Karpas-422 (cell line): ENCODE results near the gene ASPHD2. TPM values are rescaled to one million over a fixed set of nuclear protein-coding genes. Genes with fewer than 3 reads are reported as not detected.

Experiments used
- DNase-seq: peaks from one replicate; pipeline ENCODE4 v3.0.0-alpha.2; 2015
- H2AFZ ChIP-seq: fragments of 200-600 bp; sonication (generic); 2 replicates; pipeline ENCODE4 v1.6.1; 2014; ENCODE audit warnings: antibody characterized with exemption, low read length, mixed read lengths
- H3K27ac ChIP-seq: fragments of 200-600 bp; sonication (generic); 2 replicates; pipeline ENCODE4 v1.5.1; 2014; ENCODE audit warnings: mild to moderate bottlenecking, low read length, moderate library complexity
- H3K27me3 ChIP-seq: fragments of 200-600 bp; sonication (generic); 2 replicates; pipeline ENCODE4 v1.6.1; 2014; ENCODE audit warnings: low read length, mixed read lengths
- H3K36me3 ChIP-seq: fragments of 200-600 bp; sonication (generic); 2 replicates; pipeline ENCODE4 v1.6.1; 2014; ENCODE audit warnings: low read length, mixed read lengths; ENCODE audit not compliant: insufficient read depth
- H3K4me1 ChIP-seq: fragments of 200-600 bp; sonication (generic); 2 replicates; pipeline ENCODE4 v1.6.1; 2014; ENCODE audit warnings: mild to moderate bottlenecking, low read length, mixed read lengths
- H3K4me2 ChIP-seq: fragments of 200-600 bp; sonication (generic); 2 replicates; pipeline ENCODE4 v1.6.1; 2014; ENCODE audit warnings: low read length, low read depth, mild to moderate bottlenecking; ENCODE audit not compliant: poor library complexity, severe bottlenecking
- H3K4me3 ChIP-seq: fragments of 200-600 bp; sonication (generic); 2 replicates; pipeline ENCODE4 v1.5.1; 2014; ENCODE audit warnings: mild to moderate bottlenecking, antibody characterized with exemption, low read length, mixed read lengths
- H3K79me2 ChIP-seq: fragments of 200-600 bp; sonication (generic); 2 replicates; pipeline ENCODE4 v1.6.1; 2014; ENCODE audit warnings: mild to moderate bottlenecking, low read length, mixed read lengths
- H3K9ac ChIP-seq: fragments of 200-600 bp; sonication (generic); 2 replicates; pipeline ENCODE4 v1.6.0; 2014; ENCODE audit warnings: low read length
- H3K9me2 ChIP-seq: fragments of 200-600 bp; sonication (generic), shearing (Covaris generic); replicated peaks from 2 replicates; pipeline ENCODE4 v1.6.0; 2014; ENCODE audit warnings: mild to moderate bottlenecking, low read length, moderate library complexity; ENCODE audit not compliant: insufficient read depth
- H3K9me3 ChIP-seq: fragments of 300-700, 200-600 bp; sonication (generic); 2 replicates; pipeline ENCODE4 v1.6.1; 2014; ENCODE audit warnings: low read length, mixed read lengths
- H4K20me1 ChIP-seq: fragments of 200-600 bp; sonication (generic); 2 replicates; pipeline ENCODE4 v1.6.1; 2014; ENCODE audit warnings: mild to moderate bottlenecking, antibody characterized with exemption, low read length, low read depth; ENCODE audit not compliant: insufficient read depth
- total RNA-seq: library from RNA; depleted of rRNA; stranded (reverse); fragments of >200 nt; shearing (Covaris generic); gene quantifications from 2 replicates; pipeline ENCODE4 v1.2.3, GENCODE V29; 2014; ENCODE audit warnings: low replicate concordance

The ASPHD2 gene
- total RNA-seq, 1 experiment from 2014 or later = 33.3 TPM

DNA sequence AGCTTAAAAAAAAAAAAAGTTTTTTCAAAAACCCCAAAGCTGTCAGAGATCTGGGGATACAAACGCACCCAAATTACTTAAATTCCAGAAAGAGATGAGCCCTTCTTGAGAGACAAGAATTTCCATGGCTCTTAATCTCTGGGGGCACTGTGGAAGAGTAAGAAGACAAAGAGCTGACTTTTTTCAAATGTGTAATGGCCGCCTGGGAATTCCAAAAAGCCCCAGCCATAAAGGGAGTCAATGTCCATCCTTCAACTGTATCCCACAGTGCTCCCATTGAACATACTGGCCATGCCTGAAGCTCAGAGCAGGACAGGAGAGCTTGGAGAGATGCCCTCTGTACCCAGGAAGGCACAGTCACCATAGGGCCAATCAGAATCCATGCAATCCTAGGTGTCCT, 37.4 kb upstream of the ASPHD2 start:
- no peaks in the 10 kb centered on the region for H3K9me3 ChIP-seq
- H3K4me2 ChIP-seq = no peak overlapping the region
- DNase-seq = no peak
- no peaks in the 10 kb centered on the region for H3K27me3 ChIP-seq
- no peaks in the 10 kb centered on the region for H3K36me3 ChIP-seq
- no peaks in the 10 kb centered on the region for H3K9me2 ChIP-seq
- H3K27ac ChIP-seq = no peak overlapping the region
- no peak overlapping the region for H2AFZ ChIP-seq
- peaks cover 28% of the 10 kb centered on the region for H3K4me1 ChIP-seq
- no peaks in the 10 kb centered on the region for H4K20me1 ChIP-seq
- H3K9ac ChIP-seq = no peak overlapping the region
- H3K4me3 ChIP-seq = no peak overlapping the region
- no peaks in the 10 kb centered on the region for H3K79me2 ChIP-seq

DNA sequence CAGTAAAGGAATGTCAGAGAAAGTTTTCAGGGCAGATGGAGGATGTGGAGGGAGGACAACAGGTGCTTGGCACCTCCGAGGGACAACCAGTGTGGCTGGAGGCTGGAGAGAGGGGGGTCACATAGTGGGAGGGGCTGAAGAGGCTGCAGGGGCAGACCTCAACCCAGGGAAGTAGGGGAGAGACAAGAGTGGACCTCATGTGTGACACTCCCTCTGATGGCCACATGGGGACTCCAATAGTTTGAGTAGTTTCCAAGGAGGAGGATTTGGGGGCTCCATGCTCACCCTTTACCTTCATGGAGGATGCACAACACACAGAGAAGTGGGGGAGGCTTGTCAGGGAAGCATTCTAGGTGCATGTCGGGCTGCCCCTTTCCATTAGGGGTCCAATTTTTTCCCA, 35.1 kb upstream of the ASPHD2 start:
- no peaks in the 10 kb centered on the region for H3K36me3 ChIP-seq
- H3K9me3 ChIP-seq = no peaks in the 10 kb centered on the region
- H3K9me2 ChIP-seq = no peaks in the 10 kb centered on the region
- no peak overlapping the region for H3K27ac ChIP-seq
- H3K4me1 ChIP-seq = peaks cover 5% of the 10 kb centered on the region
- H3K27me3 ChIP-seq = no peaks in the 10 kb centered on the region
- no peak for DNase-seq
- H2AFZ ChIP-seq = no peak overlapping the region
- no peak overlapping the region for H3K9ac ChIP-seq
- H3K4me2 ChIP-seq = no peak overlapping the region
- H4K20me1 ChIP-seq = no peaks in the 10 kb centered on the region
- no peak overlapping the region for H3K4me3 ChIP-seq
- no peaks in the 10 kb centered on the region for H3K79me2 ChIP-seq

DNA sequence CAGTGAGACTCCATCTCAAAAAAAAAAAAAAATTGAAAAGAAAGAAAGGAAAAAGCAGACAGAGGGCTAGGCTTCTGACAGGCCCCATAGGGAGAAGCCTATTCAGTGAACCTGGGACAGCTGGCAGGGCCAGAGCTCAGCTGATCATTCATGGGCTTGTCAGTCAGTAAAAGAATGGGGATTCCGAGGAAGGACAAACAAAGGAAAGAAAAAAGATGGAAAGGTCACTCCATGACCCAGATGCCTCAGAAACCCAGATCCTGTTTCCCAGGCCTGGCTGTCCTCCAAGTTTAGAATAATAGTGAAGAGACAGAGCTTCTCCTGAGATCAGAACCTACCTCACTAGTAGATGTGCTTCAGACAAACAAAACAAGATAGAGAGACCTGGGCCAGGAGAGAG, 34.3 kb upstream of the ASPHD2 start:
- Histone ChIP-seq H3K4me2 (no peak overlapping the region), H3K9ac (no peak overlapping the region), H3K4me1 (peaks cover 4% of the 10 kb centered on the region), H3K27me3 (no peaks in the 10 kb centered on the region), H3K79me2 (no peaks in the 10 kb centered on the region), H3K27ac (no peak overlapping the region), H3K36me3 (no peaks in the 10 kb centered on the region), H3K9me3 (no peaks in the 10 kb centered on the region), H3K4me3 (no peak overlapping the region), H3K9me2 (no peaks in the 10 kb centered on the region), H2AFZ (no peak overlapping the region), H4K20me1 (no peaks in the 10 kb centered on the region)
- no peak for DNase-seq

DNA sequence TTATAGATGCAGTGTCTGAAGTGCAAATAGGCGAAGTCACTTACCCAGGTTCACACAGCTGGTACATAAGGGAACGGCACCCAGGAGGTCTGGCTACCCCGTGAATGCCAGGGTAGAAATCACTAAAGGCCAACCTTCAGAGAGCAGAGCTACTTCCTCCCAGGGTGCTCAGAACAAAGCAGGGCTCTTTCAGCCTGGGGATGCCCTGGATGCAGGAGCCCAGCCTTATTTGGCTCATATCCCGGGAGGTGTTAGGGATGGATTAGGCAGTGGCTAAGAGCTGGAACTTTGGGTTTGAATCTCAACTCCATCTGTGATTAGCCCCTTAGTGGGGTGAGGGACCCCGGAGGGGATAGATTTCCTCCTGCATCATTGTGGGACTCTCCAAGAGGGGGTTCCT, 33.1 kb upstream of the ASPHD2 start:
- Histone ChIP-seq H4K20me1 (no peaks in the 10 kb centered on the region), H3K36me3 (no peaks in the 10 kb centered on the region), H3K4me1 (peaks cover 10% of the 10 kb centered on the region), H3K9me3 (no peaks in the 10 kb centered on the region), H3K27ac (no peak overlapping the region), H3K4me2 (no peak overlapping the region), H3K4me3 (no peak overlapping the region), H2AFZ (no peak overlapping the region), H3K27me3 (no peaks in the 10 kb centered on the region), H3K79me2 (no peaks in the 10 kb centered on the region), H3K9ac (no peak overlapping the region), H3K9me2 (no peaks in the 10 kb centered on the region)
- DNase-seq = no peak

DNA sequence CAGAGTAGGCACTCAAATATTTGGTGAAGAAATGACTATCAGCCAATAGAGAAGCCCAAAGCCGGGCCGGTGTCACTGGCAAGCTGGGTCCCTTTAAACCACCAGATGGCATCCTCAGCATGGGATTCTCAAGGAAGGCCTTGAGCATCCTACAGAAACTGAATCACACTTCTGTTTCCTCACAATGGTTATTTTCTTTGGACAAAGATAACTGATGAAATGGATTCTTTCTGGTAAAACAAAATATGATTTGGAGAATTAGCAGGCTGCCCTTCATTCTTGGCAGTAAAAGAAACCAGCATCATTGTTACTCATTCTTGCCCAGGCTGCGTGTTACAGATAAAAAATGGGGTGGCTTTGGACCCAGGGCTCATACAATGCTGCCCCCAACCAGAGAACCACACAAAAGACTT, 30.3 kb upstream of the ASPHD2 start:
- no peaks in the 10 kb centered on the region for H4K20me1 ChIP-seq
- no peaks in the 10 kb centered on the region for H3K79me2 ChIP-seq
- 0 out of 2 replicates have a peak overlapping the region, but pooled peaks have one; percentile 10 for H2AFZ ChIP-seq
- H3K4me1 ChIP-seq = peaks cover 10% of the 10 kb centered on the region
- no peaks in the 10 kb centered on the region for H3K36me3 ChIP-seq
- no peaks in the 10 kb centered on the region for H3K9me3 ChIP-seq
- H3K9me2 ChIP-seq = no peaks in the 10 kb centered on the region
- no peak overlapping the region for H3K4me2 ChIP-seq
- DNase-seq = peak; percentile 90
- no peaks in the 10 kb centered on the region for H3K27me3 ChIP-seq
- no peak overlapping the region for H3K4me3 ChIP-seq
- no peak overlapping the region for H3K9ac ChIP-seq
- peak overlapping the region; percentile 30 for H3K27ac ChIP-seq

DNA sequence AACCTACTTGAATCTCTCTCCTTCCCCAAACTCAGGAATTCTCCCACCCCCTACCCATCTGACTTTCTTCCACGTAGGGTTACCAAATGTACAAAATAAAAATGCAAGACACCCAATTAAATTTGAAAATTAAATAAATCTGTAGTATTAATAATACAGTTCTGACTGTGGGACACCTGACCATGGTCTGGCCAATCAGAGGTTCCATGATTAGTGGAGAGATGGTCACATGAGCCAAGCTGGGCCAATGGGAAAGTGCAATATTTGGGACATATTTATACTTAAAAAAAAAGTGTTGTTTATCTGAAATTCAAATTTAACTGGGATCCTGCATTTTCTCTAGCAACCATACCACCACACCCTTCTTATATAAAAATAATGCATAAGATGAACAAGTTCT, 29.8 kb upstream of the ASPHD2 start:
- Histone ChIP-seq H3K4me1 (peaks cover 13% of the 10 kb centered on the region), H4K20me1 (no peaks in the 10 kb centered on the region), H3K4me2 (no peak overlapping the region), H3K9me3 (no peaks in the 10 kb centered on the region), H3K27me3 (no peaks in the 10 kb centered on the region), H3K9ac (no peak overlapping the region), H3K4me3 (no peak overlapping the region), H3K36me3 (no peaks in the 10 kb centered on the region), H3K79me2 (no peaks in the 10 kb centered on the region), H3K9me2 (no peaks in the 10 kb centered on the region), H3K27ac (peak overlapping the region; percentile 30), H2AFZ (no peak overlapping the region)
- peak; percentile 52 for DNase-seq

DNA sequence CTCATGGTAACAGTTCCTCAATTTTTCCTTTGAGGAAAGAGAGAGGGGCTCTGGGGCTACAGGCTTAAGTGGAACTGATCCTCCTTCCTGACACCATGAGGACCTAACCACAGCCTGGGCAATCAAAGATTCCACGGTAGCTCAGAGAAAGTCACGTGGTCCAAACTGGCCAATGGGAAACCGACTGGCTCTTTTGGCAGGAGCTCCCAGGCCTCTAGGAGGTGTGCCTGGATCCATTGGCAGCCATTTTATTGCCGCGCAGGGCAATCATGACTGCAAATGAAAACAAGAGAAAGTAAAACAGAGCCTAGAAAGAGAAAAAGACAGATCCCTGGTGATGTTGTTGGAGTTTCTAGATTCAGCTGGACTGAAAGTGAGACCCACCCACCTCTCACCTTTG, 27.3 kb upstream of the ASPHD2 start:
- Histone ChIP-seq H3K27ac (no peak overlapping the region), H3K4me2 (no peak overlapping the region), H3K36me3 (no peaks in the 10 kb centered on the region), H3K4me1 (peaks cover 22% of the 10 kb centered on the region), H3K9me3 (no peaks in the 10 kb centered on the region), H3K9me2 (no peaks in the 10 kb centered on the region), H2AFZ (no peak overlapping the region), H3K9ac (no peak overlapping the region), H4K20me1 (no peaks in the 10 kb centered on the region), H3K27me3 (no peaks in the 10 kb centered on the region), H3K4me3 (no peak overlapping the region), H3K79me2 (no peaks in the 10 kb centered on the region)
- DNase-seq = peak; percentile 60

DNA sequence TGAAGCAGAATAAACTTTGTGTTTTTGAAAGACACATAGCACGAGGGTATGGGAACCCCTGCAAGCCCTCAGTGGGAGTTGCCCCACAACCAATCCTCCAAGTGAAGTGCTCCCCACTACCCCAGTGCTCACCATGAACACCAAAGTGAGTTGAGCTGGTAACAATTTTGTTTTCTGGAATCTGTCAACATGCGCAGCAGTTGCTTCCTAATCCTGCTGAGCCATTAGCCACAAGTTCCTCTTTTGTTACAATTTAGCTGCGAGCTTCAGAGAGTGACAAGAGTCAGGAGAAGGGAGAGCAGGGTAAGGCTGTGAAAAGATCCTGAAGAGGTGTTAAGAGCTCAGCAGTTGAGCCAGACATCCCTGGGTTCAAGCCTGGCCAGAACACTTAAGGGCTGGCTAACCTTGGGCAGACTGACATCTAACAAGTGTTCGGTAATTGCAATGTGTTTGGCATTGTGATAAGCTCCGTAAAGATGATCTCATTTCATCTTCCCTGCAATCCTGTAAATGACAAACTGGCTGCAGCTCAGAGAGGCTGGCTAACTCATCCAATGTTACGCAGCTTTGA, 24.1 kb upstream of the ASPHD2 start:
- no peaks in the 10 kb centered on the region for H3K9me3 ChIP-seq
- no peaks in the 10 kb centered on the region for H4K20me1 ChIP-seq
- no peaks in the 10 kb centered on the region for H3K27me3 ChIP-seq
- H3K9ac ChIP-seq = peak overlapping the region; percentile 30
- no peaks in the 10 kb centered on the region for H3K79me2 ChIP-seq
- H3K4me1 ChIP-seq = peaks cover 16% of the 10 kb centered on the region
- H3K36me3 ChIP-seq = no peaks in the 10 kb centered on the region
- H2AFZ ChIP-seq = peak overlapping the region; percentile 60; the same call in 1 of the 2 replicates
- peak overlapping the region; percentile 16; the same call in 1 of the 2 replicates for H3K4me3 ChIP-seq
- H3K27ac ChIP-seq = no peak overlapping the region
- H3K4me2 ChIP-seq = peak overlapping the region; percentile 53
- peak; percentile 61 for DNase-seq
- H3K9me2 ChIP-seq = no peaks in the 10 kb centered on the region
